MCF 10A (cell line): ENCODE results near the gene MYOF. TPM values are rescaled to one million over a fixed set of nuclear protein-coding genes. Genes with fewer than 3 reads are reported as not detected.
A peak's percentile ranks its signal among the peaks of the same experiment; 100 is the strongest.

Experiments
- BruUV-seq: library from RNA; stranded (reverse); fragments of 400-500 nt; replicated peaks from 2 replicates; lab custom pipeline; 2021; lab: Mats Ljungman, UMichigan
- CTCF ChIA-PET: fragments of 300-600 bp; sonication (Branson Sonifier 250); formaldehyde crosslinking; extraction: SDS; loops from one replicate; lab custom pipeline; 2021; ENCODE audit warnings: antibody characterized with exemption, inconsistent platforms; lab: Yijun Ruan, JAX
- POLR2A ChIA-PET: fragments of 300-600, 350-650 bp; sonication (Branson Sonifier 250); formaldehyde crosslinking; extraction: SDS; loops from one replicate; lab custom pipeline; 2020; ENCODE audit warnings: antibody characterized with exemption, inconsistent platforms; lab: Yijun Ruan, JAX
- DNase-seq: peaks from one replicate; pipeline ENCODE4 v3.0.0-alpha.2; 2018; ENCODE audit not compliant: unreplicated experiment
- H3K27ac Mint-ChIP-seq: one replicate; pipeline ENCODE4 v1.8.0; 2022; ENCODE audit warnings: mild to moderate bottlenecking, low read depth, mixed read lengths; ENCODE audit not compliant: unreplicated experiment
- H3K27me3 Mint-ChIP-seq: one replicate; pipeline ENCODE4 v1.8.0; 2022; ENCODE audit warnings: mixed read lengths; ENCODE audit not compliant: insufficient read depth, unreplicated experiment
- H3K36me3 Mint-ChIP-seq: one replicate; pipeline ENCODE4 v1.8.0; 2022; ENCODE audit warnings: mild to moderate bottlenecking, moderate library complexity, mixed read lengths; ENCODE audit not compliant: insufficient read depth, unreplicated experiment
- H3K4me1 Mint-ChIP-seq: one replicate; pipeline ENCODE4 v1.8.0; 2022; ENCODE audit warnings: mixed read lengths; ENCODE audit not compliant: insufficient read depth, unreplicated experiment
- H3K4me3 Mint-ChIP-seq: one replicate; pipeline ENCODE4 v1.8.0; 2022; ENCODE audit warnings: mild to moderate bottlenecking, moderate library complexity, mixed read lengths; ENCODE audit not compliant: unreplicated experiment
- H3K9me3 Mint-ChIP-seq: one replicate; pipeline ENCODE4 v1.8.0; 2022; ENCODE audit warnings: mixed read lengths; ENCODE audit not compliant: unreplicated experiment
- intact Hi-C: fragments of 100-400 bp; cut with micrococcal nuclease; formaldehyde crosslinking; loops from 2 replicates; pipeline ENCODE4 v1.14.1; 2022
- total RNA-seq: library from RNA; stranded (reverse); gene quantifications from 2 replicates; pipeline ENCODE4 v1.2.3, GENCODE V29; 2022
- TF ChIP-seq, protein P1 (sequence below): fragments of 200-600 bp; IDR thresholded peaks from one replicate; pipeline ENCODE4 v1.8.0; 2022; ENCODE audit warnings: antibody characterized with exemption, mild to moderate bottlenecking; ENCODE audit not compliant: unreplicated experiment

The MYOF gene
- total RNA-seq, 1 experiment from 2014 or later = 167 TPM

- CTCF ChIA-PET = interaction anchor here (1.1 to 2.0 kb wide), 3 partner anchors 12 to 28 kb away, joined by 4 to 6 read pairs (median 6); no protein-coding TSS in a partner anchor
- Mint-ChIP-seq H3K4me1 (no peaks in the 10 kb centered on the region), H3K9me3 (no peaks in the 10 kb centered on the region), H3K36me3 (peaks cover 90% of the 10 kb centered on the region), H3K4me3 (no peak overlapping the region), H3K27ac (no peak overlapping the region), H3K27me3 (no peaks in the 10 kb centered on the region)
- TF ChIP-seq, protein P1, sequence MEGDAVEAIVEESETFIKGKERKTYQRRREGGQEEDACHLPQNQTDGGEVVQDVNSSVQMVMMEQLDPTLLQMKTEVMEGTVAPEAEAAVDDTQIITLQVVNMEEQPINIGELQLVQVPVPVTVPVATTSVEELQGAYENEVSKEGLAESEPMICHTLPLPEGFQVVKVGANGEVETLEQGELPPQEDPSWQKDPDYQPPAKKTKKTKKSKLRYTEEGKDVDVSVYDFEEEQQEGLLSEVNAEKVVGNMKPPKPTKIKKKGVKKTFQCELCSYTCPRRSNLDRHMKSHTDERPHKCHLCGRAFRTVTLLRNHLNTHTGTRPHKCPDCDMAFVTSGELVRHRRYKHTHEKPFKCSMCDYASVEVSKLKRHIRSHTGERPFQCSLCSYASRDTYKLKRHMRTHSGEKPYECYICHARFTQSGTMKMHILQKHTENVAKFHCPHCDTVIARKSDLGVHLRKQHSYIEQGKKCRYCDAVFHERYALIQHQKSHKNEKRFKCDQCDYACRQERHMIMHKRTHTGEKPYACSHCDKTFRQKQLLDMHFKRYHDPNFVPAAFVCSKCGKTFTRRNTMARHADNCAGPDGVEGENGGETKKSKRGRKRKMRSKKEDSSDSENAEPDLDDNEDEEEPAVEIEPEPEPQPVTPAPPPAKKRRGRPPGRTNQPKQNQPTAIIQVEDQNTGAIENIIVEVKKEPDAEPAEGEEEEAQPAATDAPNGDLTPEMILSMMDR = no peak
- no TSS peak for BruUV-seq
- no peak for DNase-seq
- intact Hi-C loops = no loop called here
- POLR2A ChIA-PET = interaction anchor here (1.7 to 1.9 kb wide), 4 partner anchors 15 to 78 kb away, joined by 4 to 6 read pairs (median 4); partner anchors contain the start of gene MYOF
Observed at GRCh38 chr10:93404048-93404354, 78.1 kb downstream of the MYOF start.

DNA sequence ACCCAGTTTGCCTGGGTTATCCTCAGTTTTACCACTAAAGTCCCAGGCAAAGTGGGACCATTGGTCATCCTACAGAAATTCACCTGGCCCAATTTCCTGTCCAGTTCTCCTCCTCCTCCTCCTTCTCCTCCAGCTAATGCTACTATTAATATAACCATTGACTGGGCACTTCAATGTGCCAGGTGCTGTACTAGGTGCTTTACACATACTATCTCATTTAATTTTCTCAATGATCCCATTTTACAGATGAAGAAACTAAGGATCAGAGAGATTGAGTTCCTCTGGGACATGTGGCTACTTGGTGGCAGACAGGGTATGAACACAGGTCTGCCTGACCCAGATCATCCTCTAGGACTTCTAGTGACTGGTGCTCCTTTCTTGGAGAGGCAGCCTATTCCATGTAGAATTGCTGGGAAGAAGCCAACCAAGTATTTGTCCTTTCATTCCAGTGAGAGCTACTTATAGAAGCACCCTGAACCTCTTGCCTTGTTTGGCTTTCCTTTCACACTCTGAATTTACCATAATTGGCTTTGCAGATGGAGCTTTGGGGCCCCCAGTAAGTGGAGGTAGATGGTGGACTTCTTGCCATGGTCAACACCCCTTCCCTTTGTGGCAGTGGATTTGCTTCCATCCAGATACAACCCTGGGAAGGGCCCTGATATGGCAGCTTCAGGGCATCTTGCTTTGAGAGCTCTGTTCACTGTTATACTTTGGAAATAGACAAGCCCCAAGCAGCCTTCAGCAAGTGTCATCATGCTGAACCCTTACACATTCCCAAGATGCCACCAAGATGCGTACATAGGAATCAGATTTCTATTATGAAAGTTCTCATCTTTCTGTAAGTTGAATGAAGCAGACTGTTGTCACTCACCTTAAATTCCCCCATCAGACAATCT, 78.7 kb downstream of the MYOF start:
- intact Hi-C loops = no loop called here
- no peaks in the 10 kb centered on the region for H3K27me3 Mint-ChIP-seq
- H3K27ac Mint-ChIP-seq = peak overlapping the region; percentile 74
- BruUV-seq = no TSS peak
- no peak overlapping the region for H3K4me3 Mint-ChIP-seq
- no peaks in the 10 kb centered on the region for H3K9me3 Mint-ChIP-seq
- no peak for DNase-seq
- TF ChIP-seq, protein P1 = no peak
- ChIA-PET POLR2A (interaction anchor here (1.8 to 1.9 kb wide), 2 partner anchors 17 to 79 kb away, joined by 4 to 5 read pairs; partner anchors contain the start of gene MYOF), CTCF (interaction anchor here (0.7 to 2.0 kb wide), 5 partner anchors 11 to 886 kb away, joined by 3 to 6 read pairs (median 4); no protein-coding TSS in a partner anchor)
- peaks cover 90% of the 10 kb centered on the region for H3K36me3 Mint-ChIP-seq
- no peaks in the 10 kb centered on the region for H3K4me1 Mint-ChIP-seq

DNA sequence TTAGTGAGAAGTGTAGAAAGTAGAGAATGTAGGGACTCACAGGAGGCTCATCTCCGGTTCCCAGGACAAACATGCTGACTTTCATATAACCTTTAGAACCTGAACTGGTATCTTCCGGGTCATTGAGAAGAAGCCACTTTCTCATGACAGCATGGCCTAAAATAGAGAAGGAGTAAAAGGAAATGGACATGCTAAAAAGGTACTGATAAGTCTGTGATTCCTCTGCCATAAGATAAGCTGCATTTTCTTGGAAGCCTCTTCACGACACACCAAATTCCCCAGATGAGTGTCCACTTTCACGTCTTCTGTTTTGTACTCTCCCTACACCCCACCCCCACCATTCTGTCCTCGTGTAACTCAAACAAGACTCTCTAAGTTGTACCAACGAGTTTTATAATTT, 79.9 kb downstream of the MYOF start:
- Mint-ChIP-seq H3K4me3 (no peak overlapping the region), H3K4me1 (no peaks in the 10 kb centered on the region), H3K27me3 (no peaks in the 10 kb centered on the region), H3K27ac (no peak overlapping the region), H3K36me3 (peaks cover 90% of the 10 kb centered on the region), H3K9me3 (no peaks in the 10 kb centered on the region)
- DNase-seq = no peak
- ChIA-PET POLR2A (interaction anchor here (1.9 kb wide), 1 partner anchor 80 kb away, joined by 5 read pairs; the partner anchor contains the start of gene MYOF), CTCF (interaction anchor here (0.7 to 1.2 kb wide), 3 partner anchors 10 to 109 kb away, joined by 3 to 4 read pairs (median 4); no protein-coding TSS in a partner anchor)
- intact Hi-C loops = no loop called here
- TF ChIP-seq, protein P1 = no peak
- no TSS peak for BruUV-seq

DNA sequence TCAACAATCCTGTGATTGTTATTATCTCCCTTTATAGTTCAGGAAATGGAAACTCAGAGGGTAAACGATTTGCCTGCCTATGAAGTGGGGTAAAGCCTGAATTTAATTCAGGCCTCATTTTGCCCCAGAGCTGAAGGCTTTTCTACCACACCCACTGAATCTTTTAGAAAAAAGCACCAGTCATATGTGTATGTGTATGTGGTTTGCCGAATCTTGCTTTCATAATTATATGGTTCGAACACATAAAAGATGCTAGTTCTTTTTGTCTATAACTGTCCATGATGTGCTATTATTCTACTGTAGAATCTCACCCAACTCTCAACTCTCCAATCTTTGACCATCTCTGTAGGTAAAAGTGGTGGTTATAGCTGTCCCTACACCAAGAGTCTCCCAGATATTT, 83.6 kb downstream of the MYOF start:
- ChIA-PET POLR2A (no interaction called here), CTCF (no interaction called here)
- H3K4me3 Mint-ChIP-seq = no peak overlapping the region
- BruUV-seq = no TSS peak
- no peak overlapping the region for H3K27ac Mint-ChIP-seq
- no peaks in the 10 kb centered on the region for H3K27me3 Mint-ChIP-seq
- intact Hi-C loops = no loop called here
- H3K9me3 Mint-ChIP-seq = no peaks in the 10 kb centered on the region
- no peak for DNase-seq
- TF ChIP-seq, protein P1 = no peak
- peaks cover 98% of the 10 kb centered on the region for H3K36me3 Mint-ChIP-seq
- H3K4me1 Mint-ChIP-seq = no peaks in the 10 kb centered on the region
